GM21825 (cell line): ENCODE measurements around the gene MYCBP2.

ENCODE experiments used
- ATAC-seq: cut with Tn5 transposase; IDR thresholded peaks from one replicate; pipeline ENCODE4 v1.9.1; 2021; ENCODE audit warnings: mild to moderate bottlenecking, moderate library complexity; ENCODE audit not compliant: unreplicated experiment

Gene MYCBP2

DNA sequence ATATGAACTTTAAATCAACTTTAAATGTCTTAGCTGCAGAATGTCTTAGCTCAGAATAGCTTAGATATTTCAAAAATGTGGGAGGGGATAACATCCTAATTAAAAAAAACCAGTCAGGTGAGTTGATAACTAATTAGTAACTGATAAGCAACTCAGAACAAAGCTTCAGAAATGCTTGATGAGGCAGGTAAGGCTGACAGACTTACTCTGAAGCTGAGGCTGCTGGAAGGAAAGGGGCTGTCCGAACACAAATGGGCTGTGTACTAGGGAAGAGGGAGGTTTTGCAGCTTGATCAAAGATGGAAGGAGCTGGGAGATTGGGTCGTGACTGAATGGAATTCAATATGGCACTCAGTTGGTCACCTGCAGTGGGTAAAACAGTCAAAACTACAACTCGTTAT, 208.8 kb downstream of the MYCBP2 start:
- no peak for ATAC-seq

DNA sequence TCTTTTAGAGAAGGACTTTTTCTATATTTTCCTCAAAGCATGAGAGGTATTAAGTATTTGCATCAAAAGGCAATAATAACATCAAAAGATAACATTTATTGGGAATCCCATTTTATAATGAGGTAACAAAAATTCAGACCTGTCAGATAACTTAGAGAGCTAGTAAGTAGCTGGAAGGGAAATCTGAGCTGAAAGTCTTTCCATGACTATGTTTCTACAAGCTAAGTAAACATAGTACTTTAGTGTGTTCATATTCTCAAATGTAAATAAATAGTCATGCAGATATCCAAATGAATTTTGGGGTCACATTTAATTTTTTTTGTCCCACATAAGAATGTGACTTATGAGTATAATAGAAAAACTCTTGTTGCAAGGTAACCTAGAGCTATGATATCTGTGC, 212.6 kb downstream of the MYCBP2 start:
- no peak for ATAC-seq

DNA sequence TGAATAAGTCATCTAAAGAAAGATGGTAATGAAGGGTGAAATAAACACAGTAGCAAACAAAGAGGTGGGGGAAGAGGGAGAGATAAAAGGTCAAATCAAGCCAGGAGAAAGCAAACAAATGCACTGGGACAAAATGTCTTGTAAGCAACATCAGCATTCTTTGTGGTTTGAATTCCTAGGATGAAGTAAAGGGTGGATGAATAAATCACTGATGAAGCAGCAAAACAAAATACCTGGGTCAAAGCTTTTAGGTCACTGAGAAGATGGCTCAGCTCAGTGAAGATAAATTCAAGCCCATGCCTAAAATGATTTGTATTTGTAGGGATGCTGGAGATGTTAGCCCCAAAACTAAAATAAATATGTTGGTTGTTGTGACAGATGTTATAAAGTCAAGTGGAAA, 213.4 kb downstream of the MYCBP2 start:
- ATAC-seq = no peak

DNA sequence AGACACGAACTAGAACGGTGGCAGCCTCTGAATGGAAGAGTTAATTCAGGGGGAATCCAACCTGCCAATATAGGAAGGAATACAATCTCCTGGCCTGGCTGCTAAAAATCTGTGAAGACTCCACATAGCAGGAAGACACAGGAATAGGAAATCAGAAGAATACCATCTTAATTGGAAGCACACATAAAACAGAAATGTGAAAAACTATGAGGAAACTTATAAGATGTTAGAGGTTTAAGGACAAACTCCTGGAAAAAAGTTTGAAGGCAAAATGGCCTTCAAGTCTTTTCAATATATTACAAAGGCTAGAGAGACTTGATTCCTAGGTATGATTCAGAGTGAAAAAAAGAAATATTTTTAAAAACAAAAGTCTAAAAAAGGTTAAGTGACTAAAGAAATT, 221.8 kb downstream of the MYCBP2 start:
- no peak for ATAC-seq

DNA sequence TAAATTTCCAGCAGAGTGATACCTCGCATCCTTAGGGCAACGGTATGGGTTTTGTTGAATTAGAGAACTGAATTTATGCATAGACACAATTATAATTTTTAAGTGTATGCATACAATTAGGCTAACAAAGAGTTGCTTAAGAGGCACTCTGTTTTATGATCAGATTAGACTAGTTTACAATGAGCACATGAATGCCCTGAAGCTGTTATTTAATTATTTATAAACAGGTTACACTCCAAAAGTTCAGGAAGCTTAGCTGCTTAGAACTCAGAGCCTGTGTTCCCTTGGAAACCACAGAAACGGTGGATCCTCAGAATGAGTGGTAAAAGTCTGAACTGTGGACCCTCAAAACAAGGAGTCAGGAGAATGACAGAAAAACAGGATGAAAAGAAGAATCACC, 227.5 kb downstream of the MYCBP2 start:
- ATAC-seq = no peak

DNA sequence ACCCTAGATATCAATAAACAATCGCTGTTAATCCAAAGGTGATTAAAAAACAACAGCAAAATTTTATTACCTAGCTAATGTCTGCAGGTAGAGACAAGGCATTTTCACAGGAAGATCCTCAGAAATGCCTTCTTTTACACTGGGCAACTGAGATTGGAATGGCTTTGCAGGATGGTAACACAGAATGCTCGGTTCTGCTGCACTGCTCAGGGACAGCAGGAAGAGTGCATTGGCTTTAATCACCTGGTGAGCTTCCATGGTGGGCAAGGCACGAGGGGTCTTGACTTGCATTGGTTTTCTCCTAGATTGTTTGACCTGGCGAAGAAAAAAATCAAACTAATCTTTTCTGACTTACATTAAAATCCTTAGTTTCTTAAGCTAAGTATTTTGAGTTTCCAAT, 231.6 kb downstream of the MYCBP2 start:
- no peak for ATAC-seq

DNA sequence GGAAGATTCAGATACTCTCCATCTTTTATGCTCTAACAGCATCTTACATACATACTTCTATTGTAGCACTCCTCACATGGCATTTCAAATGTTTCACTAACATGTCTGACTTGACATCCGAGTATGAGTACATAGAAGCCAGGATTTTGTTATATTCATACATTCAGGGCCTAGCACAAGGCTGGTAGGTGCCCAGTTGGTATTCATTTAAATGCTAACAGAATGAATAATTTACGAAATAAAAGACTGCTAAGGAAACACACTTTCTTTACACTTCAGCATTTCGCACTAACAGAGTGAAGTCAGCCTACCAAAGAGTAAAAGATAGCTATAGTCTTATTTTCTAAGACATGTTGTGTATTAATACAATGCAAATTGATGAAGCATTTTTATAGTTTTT, 232.1 kb downstream of the MYCBP2 start:
- ATAC-seq = no peak

DNA sequence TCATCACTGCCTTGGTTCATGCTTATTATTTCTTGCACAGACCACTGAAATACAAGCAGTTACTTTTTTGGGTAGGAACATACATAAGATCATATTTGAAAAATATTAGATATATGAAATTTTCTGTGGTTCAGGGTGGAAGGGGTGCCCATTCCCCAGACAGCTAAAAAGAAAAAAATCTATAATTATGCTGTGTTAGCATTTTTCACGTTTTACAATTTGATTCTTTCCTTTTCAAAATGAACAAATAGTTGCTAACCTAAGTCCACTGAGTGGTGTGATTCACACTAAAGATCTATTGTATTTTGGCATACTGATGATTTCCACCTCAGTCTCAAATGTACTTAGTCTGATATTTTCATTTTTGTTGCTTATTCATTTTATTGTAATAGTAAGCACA, 233.2 kb downstream of the MYCBP2 start:
- ATAC-seq = no peak

DNA sequence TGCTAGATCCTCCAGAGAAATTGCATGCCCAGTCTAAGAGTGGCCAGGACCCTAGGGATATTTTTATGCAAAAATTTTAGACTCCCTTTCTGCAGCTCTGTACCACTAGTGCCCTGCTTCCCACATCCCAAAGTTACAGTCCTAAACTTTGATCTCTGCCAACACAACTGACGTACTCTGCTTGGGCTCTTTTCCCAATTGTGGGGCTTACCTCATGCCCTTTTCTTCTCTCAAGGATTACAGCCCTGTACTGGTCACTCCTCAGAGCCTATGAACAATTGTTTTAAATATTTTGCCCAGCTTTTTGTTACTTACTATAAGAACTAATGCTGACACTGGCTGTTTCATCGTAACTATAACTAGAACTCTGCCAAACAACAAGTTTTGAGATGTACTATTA, 242.1 kb downstream of the MYCBP2 start:
- ATAC-seq = no peak

DNA sequence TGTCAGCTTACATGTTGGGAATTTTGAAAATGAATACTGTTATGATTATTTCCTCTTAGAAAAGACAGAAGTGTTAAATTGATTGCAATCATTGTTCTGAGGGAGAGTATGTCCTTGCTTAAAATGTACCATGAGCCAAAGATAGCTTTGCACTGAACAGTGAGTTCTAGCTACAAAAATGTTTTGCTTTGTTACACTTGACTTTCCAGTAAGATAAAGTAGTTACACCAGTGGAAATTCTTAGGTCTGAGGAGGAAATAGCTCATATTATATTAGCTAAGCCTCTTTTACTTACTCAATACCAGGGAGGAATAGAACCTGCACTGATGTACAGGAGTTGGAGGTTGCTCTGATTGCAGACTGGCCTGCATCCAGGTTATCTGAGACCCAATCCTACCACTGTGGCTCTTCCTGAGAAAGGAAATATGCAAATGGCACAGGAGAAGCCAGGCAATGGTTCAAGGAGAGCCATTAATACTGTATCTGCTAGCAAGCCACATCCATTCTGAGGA, 246.9 kb downstream of the MYCBP2 start:
- no peak for ATAC-seq

DNA sequence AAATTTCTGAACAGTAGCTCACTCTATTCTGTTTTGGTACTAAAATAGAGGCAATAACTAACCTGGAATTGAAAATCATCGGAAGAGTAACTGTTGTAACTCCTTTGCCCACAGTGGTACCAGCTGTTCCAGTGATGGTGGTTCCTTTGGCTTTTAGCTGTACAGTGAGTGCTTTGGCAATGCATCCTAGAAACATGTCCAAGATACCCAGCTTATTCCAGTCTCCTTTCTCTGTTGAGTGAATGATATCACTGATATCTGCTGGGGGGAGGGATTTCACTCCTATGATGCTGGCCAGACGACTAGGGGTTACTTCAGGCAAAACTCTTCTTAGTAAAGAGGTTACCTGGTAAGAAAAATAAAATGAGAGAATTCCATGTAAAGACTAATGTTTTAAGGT, 259.4 kb downstream of the MYCBP2 start:
- no peak for ATAC-seq

DNA sequence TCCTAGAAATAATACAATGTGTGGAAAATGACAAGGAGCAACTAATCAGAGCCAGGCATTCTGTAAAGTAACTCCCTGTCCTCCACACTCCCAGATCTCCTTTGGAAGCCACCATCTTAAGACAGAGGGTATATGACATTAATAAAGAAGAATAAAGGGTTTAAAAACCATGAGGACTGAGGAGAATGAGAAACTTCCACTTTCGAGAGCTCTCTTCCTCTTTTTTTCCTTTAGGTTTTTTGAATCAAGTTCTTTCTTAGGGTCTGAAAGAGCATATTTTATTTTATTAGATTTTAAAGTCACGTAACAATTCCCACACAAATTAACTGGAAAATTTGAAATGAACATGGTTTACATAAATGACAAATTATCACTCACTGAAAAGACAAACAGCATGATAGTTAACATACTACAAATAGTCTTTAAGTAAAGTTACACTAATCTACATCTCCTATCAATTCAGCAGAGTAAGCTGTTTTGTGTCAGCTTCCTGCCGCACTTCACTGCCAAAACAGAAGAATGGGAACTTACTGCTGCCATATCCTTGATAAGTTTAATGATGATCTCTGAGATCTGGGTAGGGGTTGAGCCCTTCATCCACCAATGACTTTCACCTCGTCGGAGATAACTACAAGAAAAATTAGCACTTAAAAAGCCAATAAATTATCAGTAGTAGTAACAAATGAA, 261.3 kb downstream of the MYCBP2 start:
- no peak for ATAC-seq

DNA sequence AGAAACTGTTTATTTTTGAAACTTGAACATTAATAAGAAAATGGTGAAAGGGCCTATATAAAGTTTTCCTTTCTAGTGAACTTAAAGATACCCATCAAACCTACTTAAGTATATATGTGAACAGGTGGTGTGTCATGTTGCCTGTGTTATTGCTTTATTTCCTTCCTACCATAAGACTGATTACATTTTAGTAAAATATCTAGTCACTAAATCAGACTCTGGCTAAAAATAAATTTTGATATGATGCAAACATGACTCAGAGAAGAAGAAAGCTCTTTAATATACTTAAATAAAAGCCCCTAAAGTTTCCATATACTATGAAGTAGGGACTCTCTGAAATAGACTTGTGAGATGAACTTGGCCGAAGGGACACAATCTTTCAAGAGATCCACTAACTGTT, 264.8 kb downstream of the MYCBP2 start:
- no peak for ATAC-seq

DNA sequence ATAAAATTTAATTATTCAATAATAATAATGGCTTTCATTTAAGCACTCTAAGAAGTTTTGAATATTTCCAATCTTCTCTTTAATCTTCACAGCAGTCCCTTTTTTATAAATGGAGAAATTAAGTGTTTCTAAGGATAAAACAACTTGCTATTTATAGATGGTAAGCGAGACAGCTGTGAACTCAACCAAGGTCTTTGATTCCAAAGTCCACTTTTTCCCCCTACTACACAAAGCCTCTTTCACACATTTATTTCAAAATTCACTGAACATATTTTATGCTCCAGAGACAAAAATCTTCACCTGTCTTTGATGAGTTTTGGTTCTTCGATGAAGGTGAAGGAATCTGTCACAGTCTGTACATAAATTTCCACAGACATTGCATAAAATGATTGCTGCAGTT, 265.5 kb downstream of the MYCBP2 start:
- ATAC-seq = no peak

DNA sequence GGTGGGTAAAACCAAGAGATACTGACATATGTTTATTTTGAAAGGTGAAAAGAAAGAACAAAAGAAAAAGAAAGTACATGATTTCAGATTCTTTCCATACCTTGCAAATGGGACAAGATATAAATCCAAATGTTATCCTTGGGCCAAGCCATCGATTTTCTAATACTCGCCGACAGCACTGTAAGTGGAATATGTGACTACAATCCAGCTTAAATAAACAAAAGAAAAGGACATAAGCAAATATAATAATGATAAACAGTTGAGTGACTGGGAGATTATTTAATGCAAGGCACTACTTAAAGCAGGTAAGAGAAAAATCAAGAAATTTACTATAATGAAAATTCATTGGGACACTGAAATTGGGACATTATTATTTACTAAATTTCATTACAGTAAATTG, 270.0 kb downstream of the MYCBP2 start:
- ATAC-seq = no peak

DNA sequence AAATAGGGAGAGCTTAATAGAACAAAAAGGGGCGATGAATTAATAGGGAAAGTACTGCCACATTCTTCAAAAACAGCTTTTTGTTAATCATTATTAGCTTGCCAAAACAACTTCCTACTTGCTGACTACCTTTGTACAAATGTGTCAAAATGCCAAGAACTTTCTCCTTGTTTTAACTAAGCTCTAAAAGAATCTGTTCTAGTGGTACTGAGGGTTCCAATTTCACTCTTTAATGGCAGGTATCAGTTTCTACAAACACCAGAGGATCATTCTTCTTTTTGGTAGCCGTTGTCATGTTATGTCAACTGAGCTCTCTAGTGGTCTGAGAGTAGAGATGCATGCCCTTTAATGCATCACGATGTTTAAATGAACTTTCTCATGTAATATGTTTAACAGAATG, 270.5 kb downstream of the MYCBP2 start:
- ATAC-seq = no peak

DNA sequence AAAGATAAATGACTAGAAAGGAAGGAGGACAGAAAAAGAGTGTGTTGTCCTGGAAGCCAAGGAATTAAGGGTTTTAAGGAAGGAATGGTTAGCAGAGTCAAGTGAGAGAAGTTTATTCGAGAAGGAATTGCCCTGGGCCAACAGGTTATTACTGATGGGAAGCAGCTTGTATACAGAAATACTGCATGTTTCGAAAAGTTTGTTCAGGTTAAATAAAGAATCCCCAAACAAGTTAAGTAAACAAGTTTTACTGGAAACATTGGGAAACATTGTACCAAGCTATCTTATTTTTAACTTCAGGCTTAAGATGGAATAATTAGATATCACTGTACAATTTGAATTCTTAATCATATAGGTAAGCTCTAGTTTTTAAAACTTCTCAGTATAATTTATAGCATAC, 271.7 kb downstream of the MYCBP2 start:
- ATAC-seq = no peak

DNA sequence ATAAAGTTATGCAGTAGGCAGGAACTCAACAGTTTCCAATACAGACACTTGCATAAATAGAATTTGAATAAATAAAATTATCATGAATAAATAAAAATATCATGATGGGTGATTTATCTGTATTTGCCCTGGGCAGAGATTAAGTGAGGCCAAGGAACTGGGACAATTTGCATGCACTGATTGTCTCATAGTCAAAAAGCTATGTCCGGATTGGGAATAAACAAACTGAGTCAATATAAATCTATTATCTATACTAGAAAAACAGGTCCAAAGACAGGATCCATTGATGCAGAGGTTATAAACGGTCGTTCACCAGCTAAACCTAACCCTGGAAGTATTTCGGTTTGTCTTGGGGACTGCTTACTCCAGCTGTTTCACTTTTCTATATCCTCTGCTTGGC, 273.7 kb downstream of the MYCBP2 start:
- no peak for ATAC-seq

DNA sequence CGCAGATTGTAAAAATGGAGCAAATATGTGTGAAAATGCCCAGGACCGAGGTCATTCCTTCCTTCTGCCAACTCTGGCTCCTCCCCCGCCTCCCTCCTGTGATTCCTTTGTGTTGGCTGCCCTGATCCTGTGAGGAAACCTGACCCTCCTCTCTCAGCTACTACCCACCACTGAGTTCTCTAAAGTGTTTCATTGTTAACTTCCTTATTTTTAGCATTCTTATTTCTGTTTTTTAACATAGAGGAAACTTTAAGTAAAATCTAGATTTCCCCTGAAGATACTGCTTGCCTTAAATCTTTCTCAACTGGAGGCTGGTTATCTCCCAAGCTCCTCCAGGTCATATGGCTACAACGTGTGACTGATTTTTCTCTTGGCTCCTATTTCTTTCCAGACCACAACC, 278.2 kb downstream of the MYCBP2 start:
- ATAC-seq = no peak

DNA sequence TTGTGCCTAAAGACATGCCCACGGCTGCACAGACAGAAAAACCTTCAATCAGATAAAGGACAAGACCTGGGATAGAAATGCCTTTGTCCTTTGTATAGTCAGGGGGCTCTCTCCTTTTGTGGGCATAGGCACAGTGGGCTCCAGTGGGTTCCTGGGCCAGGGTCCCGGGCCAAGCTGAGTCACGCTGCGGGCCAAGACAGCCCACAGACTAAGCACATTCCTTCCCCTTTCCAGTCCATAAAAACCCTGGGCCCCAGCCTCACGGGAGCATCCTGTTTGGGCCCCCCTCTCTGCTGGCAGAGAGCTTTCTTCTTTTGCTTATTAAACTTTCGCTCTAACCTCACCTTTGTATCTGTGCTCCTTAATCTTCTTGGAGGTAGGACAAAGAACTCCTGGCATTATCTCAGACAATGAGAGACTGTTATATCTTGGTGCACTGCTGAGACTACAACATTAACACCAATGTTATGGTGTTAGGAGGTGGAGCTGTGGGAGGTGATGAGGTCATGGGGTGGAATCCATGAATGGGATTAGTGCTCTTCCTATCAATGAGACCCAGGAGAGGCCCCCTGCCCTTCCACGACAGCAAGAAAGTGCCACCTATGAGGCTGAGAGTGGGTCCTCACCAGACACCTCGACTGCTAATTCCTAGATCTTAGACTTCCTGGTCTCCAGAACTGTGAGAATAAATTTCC, 279.1 kb downstream of the MYCBP2 start:
- no peak for ATAC-seq

DNA sequence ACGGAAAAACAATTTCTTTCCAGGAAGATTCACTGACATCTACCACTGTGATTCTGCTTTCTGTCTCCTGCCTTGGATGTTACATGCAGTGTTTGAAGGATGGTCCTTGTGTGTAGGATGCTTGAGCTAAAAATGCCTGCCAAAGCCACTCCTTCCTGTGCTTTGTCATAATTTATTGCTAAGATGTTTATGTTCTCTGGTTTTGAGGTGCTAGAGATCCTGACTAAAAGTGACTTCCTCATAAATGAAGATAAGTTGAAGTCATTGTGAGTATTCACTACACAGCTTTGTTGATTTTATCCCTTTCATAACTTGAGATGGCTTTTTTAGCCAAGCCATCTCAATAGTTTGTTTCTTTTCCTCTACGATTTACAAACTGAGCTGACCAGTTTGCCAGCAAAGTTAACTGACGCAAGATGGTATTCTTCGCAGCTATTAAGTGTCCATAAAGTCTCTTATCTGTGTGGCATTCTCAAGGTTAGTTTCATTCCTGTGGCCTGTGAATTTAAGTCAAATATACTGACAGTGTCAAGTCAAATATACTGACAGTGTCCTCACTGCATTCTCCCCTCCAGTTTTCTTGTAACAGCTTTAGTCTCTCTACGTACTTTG, 284.2 kb downstream of the MYCBP2 start:
- ATAC-seq = no peak

DNA sequence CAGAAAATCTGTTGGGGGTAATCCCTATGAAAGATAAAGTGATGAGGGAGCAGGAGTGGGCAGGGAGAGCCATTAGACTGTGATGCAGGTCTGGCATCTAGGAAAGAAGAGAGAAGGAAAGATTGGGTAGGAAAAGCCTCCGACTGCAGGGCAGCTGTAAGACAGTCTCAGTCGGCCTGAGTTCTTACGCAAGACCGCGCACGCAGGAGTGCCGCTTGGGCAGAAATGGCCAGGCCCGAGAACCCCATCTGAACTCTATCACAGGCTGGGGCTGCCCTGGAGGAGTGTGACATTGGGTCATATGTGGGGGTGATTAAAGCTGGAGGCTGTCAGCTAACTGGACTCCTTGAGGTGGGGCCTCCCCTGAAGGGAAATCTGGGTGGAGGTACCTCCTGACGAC, 286.1 kb downstream of the MYCBP2 start:
- ATAC-seq = no peak
